Neuronal stem cell (in vitro differentiated cells): Measurements from ENCODE around the gene CELA3A.
"Not testable (repeated sequence)": the region's sequence is repeated elsewhere in the genome, so short reads cannot be mapped to it uniquely, and the experiment has no call there.

ENCODE experiments used
- DNase-seq: peaks from one replicate; pipeline ENCODE4 v3.0.0-alpha.2; 2013; ENCODE audit warnings: low spot score
- H2AFZ ChIP-seq: one replicate; pipeline ENCODE4 v1.6.1; 2013; ENCODE audit warnings: mild to moderate bottlenecking, low read length, inconsistent platforms
- H2AK5ac ChIP-seq: 2 replicates; pipeline ENCODE4 v1.6.1; 2013; ENCODE audit warnings: low read depth, mild to moderate bottlenecking, inconsistent platforms, low read length, moderate library complexity, mixed read lengths
- H2BK120ac ChIP-seq: 2 replicates; pipeline ENCODE4 v1.6.1; 2013; ENCODE audit warnings: low read depth, mild to moderate bottlenecking, inconsistent platforms, low read length, moderate library complexity, mixed read lengths
- H2BK12ac ChIP-seq: one replicate; pipeline ENCODE4 v1.6.1; 2013; ENCODE audit warnings: low read length, inconsistent platforms
- H2BK15ac ChIP-seq: 2 replicates; pipeline ENCODE4 v1.6.1; 2013; ENCODE audit warnings: mild to moderate bottlenecking, low read length, inconsistent platforms, mixed read lengths
- H2BK5ac ChIP-seq: one replicate; pipeline ENCODE4 v1.6.1; 2013; ENCODE audit warnings: inconsistent platforms, mild to moderate bottlenecking, low read length, moderate library complexity
- H3K14ac ChIP-seq: one replicate; pipeline ENCODE4 v1.6.1; 2013; ENCODE audit warnings: low read length, inconsistent platforms
- H3K18ac ChIP-seq: 2 replicates; pipeline ENCODE4 v1.6.1; 2013; ENCODE audit warnings: low read length, inconsistent platforms
- H3K23ac ChIP-seq: 2 replicates; pipeline ENCODE4 v1.6.1; 2013; ENCODE audit warnings: low read depth, mild to moderate bottlenecking, mixed read lengths, low read length, inconsistent platforms; ENCODE audit not compliant: poor library complexity
- H3K27ac ChIP-seq: replicated peaks from 3 replicates; pipeline ENCODE4 v1.5.1; 2013; ENCODE audit warnings: low read length, inconsistent platforms
- H3K27me3 ChIP-seq, 3 experiments: 2 replicates each; pipeline ENCODE4 v1.6.1; 2013; ENCODE audit warnings: low read length in 3 of 3, mild to moderate bottlenecking in 2 of 3, inconsistent platforms in 1 of 3, low read depth in 1 of 3, mixed read lengths in 1 of 3, moderate library complexity in 1 of 3; ENCODE audit not compliant: control insufficient read depth in 3 of 3, insufficient read depth in 3 of 3
- H3K36me3 ChIP-seq, 2 donors: replicated peaks in 1 of 2; 2 replicates each; pipeline ENCODE4 v1.6.1; 2013; ENCODE audit warnings: low read length in 2 of 2; ENCODE audit not compliant: control insufficient read depth in 2 of 2, insufficient read depth in 2 of 2
- H3K4ac ChIP-seq: 2 replicates; pipeline ENCODE4 v1.6.1; 2013; ENCODE audit warnings: inconsistent platforms, mild to moderate bottlenecking, low read length, moderate library complexity
- H3K4me1 ChIP-seq, 2 donors: 1 replicate in 1 of 2; 2 replicates in 1 of 2; pipeline ENCODE4 v1.6.1; 2013; ENCODE audit warnings: low read length in 2 of 2, low read depth in 1 of 2; ENCODE audit not compliant: control insufficient read depth in 2 of 2, insufficient read depth in 1 of 2
- H3K4me2 ChIP-seq: one replicate; pipeline ENCODE4 v1.6.1; 2013; ENCODE audit warnings: mild to moderate bottlenecking, low read length, inconsistent platforms; ENCODE audit not compliant: insufficient read depth, poor library complexity, severe bottlenecking
- H3K4me3 ChIP-seq, 2 donors: 2 replicates each; pipeline ENCODE4 v1.5.1; 2013; ENCODE audit warnings: low read length in 2 of 2, mild to moderate bottlenecking in 2 of 2, inconsistent platforms in 1 of 2, moderate library complexity in 1 of 2
- H3K79me1 ChIP-seq: one replicate; pipeline ENCODE4 v1.6.1; 2013; ENCODE audit warnings: low read depth, mild to moderate bottlenecking, inconsistent platforms, low read length, moderate library complexity
- H3K9ac ChIP-seq: one replicate; pipeline ENCODE4 v1.6.1; 2013; ENCODE audit warnings: mild to moderate bottlenecking, low read depth, low read length, inconsistent platforms; ENCODE audit not compliant: poor library complexity
- H3K9me3 ChIP-seq, 2 donors: replicated peaks in 1 of 2; 2 replicates each; pipeline versions ENCODE3 to v1.6.1; 2013; ENCODE audit warnings: low read length in 2 of 2, mild to moderate bottlenecking in 2 of 2, inconsistent platforms in 1 of 2, low read depth in 1 of 2, mixed read lengths in 1 of 2, moderate library complexity in 1 of 2; ENCODE audit not compliant: control insufficient read depth in 2 of 2, insufficient read depth in 1 of 2
- H4K8ac ChIP-seq: one replicate; pipeline ENCODE4 v1.6.1; 2013; ENCODE audit warnings: low read depth, mild to moderate bottlenecking, inconsistent platforms, low read length, moderate library complexity
- H4K91ac ChIP-seq: one replicate; pipeline ENCODE4 v1.6.1; 2013; ENCODE audit warnings: low read length, low read depth, mild to moderate bottlenecking, inconsistent platforms; ENCODE audit not compliant: poor library complexity
- WGBS, 2 donors: extraction: QIAGEN DNeasy Blood & Tissue Kit; methylation state at CpG; one replicate each; pipeline ENCODE4 v1.1.7; 2013; ENCODE audit warnings: missing lambda C conversion rate in 2 of 2, mixed read lengths in 1 of 2; ENCODE audit not compliant: insufficient read length in 2 of 2, insufficient replicate concordance in 1 of 2; ENCODE audit errors: extremely low coverage in 2 of 2; 5-methylcytosine and 5-hydroxymethylcytosine counted together

CELA3A gene

GRCh38 chr1:21966247-21967000, 35.0 kb upstream of the CELA3A start:
- Histone ChIP-seq H3K79me1 (no peaks in the 10 kb centered on the region), H2BK12ac (no peak overlapping the region), H3K27ac (no peak overlapping the region), H4K8ac (no peak overlapping the region), H2AK5ac (no peak overlapping the region), H3K18ac (no peak overlapping the region), H3K4me3 (no peak overlapping the region), H3K23ac (no peak overlapping the region), H3K9ac (no peak overlapping the region), H3K9me3 (no peaks in the 10 kb centered on the region), H3K4ac (no peak overlapping the region), H2BK15ac (no peak overlapping the region), H4K91ac (no peak overlapping the region), H3K4me2 (no peak overlapping the region), H2AFZ (no peak overlapping the region), H3K4me1 (no peaks in the 10 kb centered on the region), H3K27me3 (no peaks in the 10 kb centered on the region), H3K14ac (no peak overlapping the region), H3K36me3 (no peaks in the 10 kb centered on the region), H2BK120ac (no peak overlapping the region), H2BK5ac (no peak overlapping the region)
- no peak for DNase-seq
- WGBS, 2 donors, result no CpG with 5 or more reads among the region's 15 CpGs

- H3K9ac ChIP-seq, H2AFZ ChIP-seq, H4K8ac ChIP-seq, H2BK15ac ChIP-seq, DNase-seq, H4K91ac ChIP-seq, H3K36me3 ChIP-seq, H3K23ac ChIP-seq, H2BK120ac ChIP-seq, H3K27me3 ChIP-seq, H3K14ac ChIP-seq, H2BK5ac ChIP-seq, H2AK5ac ChIP-seq, H3K4ac ChIP-seq, H3K9me3 ChIP-seq, H3K18ac ChIP-seq, H2BK12ac ChIP-seq, H3K4me2 ChIP-seq, H3K27ac ChIP-seq, H3K4me3 ChIP-seq, H3K4me1 ChIP-seq, H3K79me1 ChIP-seq: not testable (repeated sequence)
- WGBS, 2 donors, result no CpG with 5 or more reads among the region's 6 CpGs
These were observed 34.2 kb upstream of the CELA3A start for GRCh38 chr1:21967216-21967615.

- not testable (repeated sequence) for H3K18ac ChIP-seq, H3K27me3 ChIP-seq, H2BK120ac ChIP-seq, H2AK5ac ChIP-seq, H2BK5ac ChIP-seq, H4K91ac ChIP-seq, H3K14ac ChIP-seq, H3K36me3 ChIP-seq, H3K4ac ChIP-seq, H3K27ac ChIP-seq, H3K79me1 ChIP-seq, DNase-seq, H3K4me2 ChIP-seq, H3K4me3 ChIP-seq, H4K8ac ChIP-seq, H2BK15ac ChIP-seq, H3K23ac ChIP-seq, H3K9ac ChIP-seq, H2BK12ac ChIP-seq, H3K4me1 ChIP-seq, H3K9me3 ChIP-seq
- no CpG with 5 or more reads among the region's 5 CpGs for WGBS, 2 donors
- H2AFZ ChIP-seq, result peak overlapping the region; percentile 56
These were observed 32.4 kb upstream of the CELA3A start for GRCh38 chr1:21969066-21969465.

GRCh38 chr1:21970523-21970922, 30.9 kb upstream of the CELA3A start:
- not testable (repeated sequence) for H2AK5ac ChIP-seq, H3K4me3 ChIP-seq
- no CpG with 5 or more reads among the region's 4 CpGs for WGBS, 2 donors

More at GRCh38 chr1:21970523-21970922, 30.9 kb upstream of the CELA3A start:
- H3K27ac ChIP-seq, H3K14ac ChIP-seq, H3K36me3 ChIP-seq, H3K79me1 ChIP-seq, H3K4ac ChIP-seq, H3K9ac ChIP-seq, H3K4me2 ChIP-seq, H4K91ac ChIP-seq, H2BK5ac ChIP-seq, H3K9me3 ChIP-seq, H3K23ac ChIP-seq, H3K27me3 ChIP-seq, DNase-seq, H3K18ac ChIP-seq, H2BK15ac ChIP-seq, H4K8ac ChIP-seq, H3K4me1 ChIP-seq, H2BK120ac ChIP-seq, H2BK12ac ChIP-seq, H2AFZ ChIP-seq: not testable (repeated sequence)
